ENCODE data around the gene LPIN2. TPM values are rescaled to one million over a fixed set of nuclear protein-coding genes. Genes with fewer than 3 reads are reported as not detected.

LPIN2 gene
- total and polyA plus RNA-seq, 2 of the 4 experiments (the other 2 are of a cell fraction) = 16.2 to 21.9 TPM

- Histone ChIP-seq H3K27me3 (ENCODE audit: control insufficient read depth, insufficient read depth, low read length) (peaks cover 10% of the 10 kb centered on the region), H3K9me1 (ENCODE audit: insufficient read depth, low read length) (peaks cover 5% of the 10 kb centered on the region; the same call in 1 of the 2 replicates), H4K91ac (ENCODE audit: insufficient read depth, low read depth, low read length) (no peak overlapping the region), H3K4me3 (ENCODE audit: insufficient read depth, low read depth, low read length) (no peak overlapping the region), H4K5ac (ENCODE audit: low read depth, low read length) (no peak overlapping the region), H4K8ac (ENCODE audit: low read depth in 2 of 2, low read length in 2 of 2) (no peak overlapping the region), H3K14ac (replicated peaks; ENCODE audit: low read depth, low read length) (no peak overlapping the region), H3K27ac (ENCODE audit: insufficient read depth, low read length) (no peak overlapping the region), H2AK5ac (ENCODE audit: low read depth, low read length) (no peak overlapping the region), H3K56ac (ENCODE audit: extremely low read depth, insufficient read depth, low read length) (no peak overlapping the region), H2BK120ac (ENCODE audit: low read depth, low read length) (no peak overlapping the region), H3K4me2 (ENCODE audit: low read depth, low read length) (no peak overlapping the region), H3K23ac (ENCODE audit: low read depth, low read length) (no peak overlapping the region), H3K4me1 (ENCODE audit: control insufficient read depth, insufficient read depth, low read length) (peaks cover 2% of the 10 kb centered on the region; the same call in 1 of the 2 replicates), H2BK20ac (ENCODE audit: low read depth, low read length) (no peak overlapping the region; the same call in 1 of the 2 replicates), H2BK5ac (ENCODE audit: low read depth, low read length, poor library complexity, severe bottlenecking) (no peak overlapping the region), H3K36me3 (ENCODE audit: control insufficient read depth, insufficient read depth, low read length) (no peaks in the 10 kb centered on the region), H3K18ac (ENCODE audit: low read depth, low read length) (no peak overlapping the region), H2AFZ (replicated peaks; ENCODE audit: low read length, poor library complexity) (peak overlapping the region; percentile 13), H4K20me1 (ENCODE audit: insufficient read depth, low read length) (no peaks in the 10 kb centered on the region), H3K9ac (ENCODE audit: low read depth, low read length) (no peak overlapping the region), H3K4ac (ENCODE audit: low read depth, low read length) (no peak overlapping the region), H2BK15ac (ENCODE audit: low read depth, low read length) (no peak overlapping the region), H3K79me1 (ENCODE audit: low read depth in 1 of 2, low read length in 2 of 2) (no peaks in the 10 kb centered on the region), H3K9me3 (ENCODE audit: control insufficient read depth, insufficient read depth, low read length) (no peaks in the 10 kb centered on the region), H2AK9ac (replicated peaks; ENCODE audit: low read depth, low read length, poor library complexity) (no peak overlapping the region)
- dilution Hi-C loops (cut with HindIII; ENCODE audit: low sequenced_read_pairs, unreplicated experiment) (no loop called here), intact Hi-C loops (cut with micrococcal nuclease) (loop anchor here (5.0 kb wide), 1 partner anchor 36 kb away; no protein-coding TSS in a partner anchor), in situ Hi-C loops (cut with MboI; ENCODE audit: low sequenced_read_pairs) (no loop called here)
- DNase-seq = no peak
- ChIA-PET POLR2A (ENCODE audit: unreplicated experiment) (no interaction called here), CTCF (interaction anchor here (0.7 kb wide), 1 partner anchor 68 kb away, joined by 3 read pairs; no protein-coding TSS in a partner anchor)
- no CpG with 5 or more reads among the region's 15 CpGs for WGBS, 2 experiments (ENCODE audit: extremely low coverage in 2 of 2, insufficient read length in 1 of 2)
- ATAC-seq (ENCODE audit: low read depth) = no peak
- BruUV-seq (replicated peaks) = no TSS peak
- TF ChIP-seq NFE2L2 (IDR thresholded peaks at IDR 0.05; ENCODE audit: low read depth, low read length) (no peak), RAD21 (IDR thresholded peaks at IDR 0.05; ENCODE audit: low read length) (no peak), SMC3 (IDR thresholded peaks at IDR 0.05; ENCODE audit: low read depth, low read length) (no peak), MXI1 (IDR thresholded peaks at IDR 0.05; ENCODE audit: borderline replicate concordance, low read depth, low read length) (no peak), CEBPB (IDR thresholded peaks at IDR 0.05; ENCODE audit: low read depth, low read length) (no peak), FOS (IDR thresholded peaks at IDR 0.05; ENCODE audit: low read depth, low read length) (no peak), POLR2A (IDR thresholded peaks at IDR 0.05; ENCODE audit: low read depth, low read length) (no peak), USF2 (IDR thresholded peaks at IDR 0.05; ENCODE audit: low read depth, low read length) (no peak)
These were observed 48.0 kb upstream of the LPIN2 start for GRCh38 chr18:3060667-3061580.

All from IMR-90 (cell line).